Erythroblast (primary cell): ENCODE data around the gene ACSF3.

ENCODE experiments used
- GATA1 ChIP-seq: IDR thresholded peaks from 2 replicates; pipeline ENCODE4 v1.6.1; 2011; ENCODE audit warnings: low read depth, mild to moderate bottlenecking, control low read depth, low read length, moderate library complexity
- POLR2A ChIP-seq: IDR thresholded peaks from 2 replicates; pipeline ENCODE4 v1.6.1; 2011; ENCODE audit warnings: mild to moderate bottlenecking, low read length

DNA sequence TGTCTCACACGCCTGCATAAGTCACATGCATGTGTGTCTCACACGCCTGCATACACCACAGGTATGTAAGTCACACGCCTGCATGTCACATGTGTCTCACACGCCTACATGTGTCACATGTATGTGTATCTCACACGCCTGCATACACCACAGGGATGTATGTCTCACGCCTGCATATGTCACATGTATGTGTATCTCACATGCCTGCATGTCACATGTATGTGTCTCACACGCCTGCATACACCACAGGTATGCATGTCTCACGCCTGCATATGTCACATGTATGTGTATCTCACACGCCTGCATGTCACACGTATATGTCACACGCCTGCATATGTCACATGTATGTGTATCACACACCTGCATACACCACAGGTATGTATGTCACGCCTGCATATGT, 64.1 kb downstream of the ACSF3 start:
- no peak for TF ChIP-seq POLR2A
- TF ChIP-seq GATA1 = no peak
